ENCODE data around the gene RBFOX2. TPM values are rescaled to one million over a fixed set of nuclear protein-coding genes. Genes with fewer than 3 reads are reported as not detected.

Gene RBFOX2
- total RNA-seq, 2 experiments from 2014 or later, result 54.3 to 78.7 TPM

DNA sequence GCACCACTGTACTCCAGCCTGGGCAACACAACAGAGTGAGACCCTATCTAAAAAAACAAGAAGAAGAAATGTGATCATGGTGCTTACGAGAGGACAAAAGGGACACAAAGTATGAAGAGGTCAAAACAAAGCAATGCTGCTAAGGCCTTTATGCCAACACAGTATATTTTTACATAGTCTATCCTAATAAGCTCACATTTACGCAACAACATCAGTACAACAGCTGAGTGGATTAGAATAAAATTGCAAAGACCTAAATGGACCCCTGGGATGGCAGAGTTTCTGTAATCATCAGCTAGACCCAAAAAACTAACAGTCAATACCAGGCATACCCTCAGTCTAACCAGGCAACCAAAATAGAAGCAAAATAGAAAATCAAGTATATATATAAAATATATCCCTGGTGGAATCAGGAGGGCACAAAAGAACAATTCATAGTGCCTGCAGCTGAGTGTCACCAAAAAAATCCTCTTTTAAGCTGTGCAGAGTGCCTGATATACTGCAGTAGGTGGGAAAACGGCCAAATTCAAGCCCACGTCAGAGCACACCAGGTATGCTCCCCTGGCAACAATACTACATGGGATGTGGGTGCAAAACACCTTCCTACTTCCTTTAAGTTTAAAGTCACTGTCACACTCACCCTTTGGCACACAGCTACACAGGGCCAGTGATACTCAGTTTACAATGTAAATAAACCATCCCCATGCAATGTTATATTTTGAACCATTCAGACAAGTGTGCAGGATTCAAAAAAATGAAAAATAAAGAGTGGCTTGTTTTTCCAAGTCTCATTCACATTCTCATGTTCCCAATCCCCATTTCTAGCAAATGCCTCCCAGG is 57.8 kb downstream of the RBFOX2 start:
- no peak for DNase-seq (ENCODE audit: low spot score)
- H2AFZ ChIP-seq (ENCODE audit: low read length), result no peak overlapping the region
- ChIA-PET POLR2A (no interaction called here), CTCF (ENCODE audit: unreplicated experiment) (interaction anchor here (0.7 kb wide), 1 partner anchor 9 kb away, joined by 6 read pairs; no protein-coding TSS in a partner anchor)
- no peak overlapping the region for H3K27ac ChIP-seq (ENCODE audit: low read depth, low read length, poor library complexity, severe bottlenecking)
- no peaks in the 10 kb centered on the region for H3K9me2 ChIP-seq (ENCODE audit: insufficient read depth, low read length)
- H3K4me3 ChIP-seq (ENCODE audit: low read depth, low read length, poor library complexity, severe bottlenecking), result no peak overlapping the region
- 0 out of 2 replicates have a peak, but pooled peaks cover 9% of the 10 kb centered on the region for H3K36me3 ChIP-seq (ENCODE audit: insufficient read depth, low read length)
- intact Hi-C loops (cut with micrococcal nuclease; ENCODE audit: unreplicated experiment), result no loop called here
- TF ChIP-seq, protein P1, sequence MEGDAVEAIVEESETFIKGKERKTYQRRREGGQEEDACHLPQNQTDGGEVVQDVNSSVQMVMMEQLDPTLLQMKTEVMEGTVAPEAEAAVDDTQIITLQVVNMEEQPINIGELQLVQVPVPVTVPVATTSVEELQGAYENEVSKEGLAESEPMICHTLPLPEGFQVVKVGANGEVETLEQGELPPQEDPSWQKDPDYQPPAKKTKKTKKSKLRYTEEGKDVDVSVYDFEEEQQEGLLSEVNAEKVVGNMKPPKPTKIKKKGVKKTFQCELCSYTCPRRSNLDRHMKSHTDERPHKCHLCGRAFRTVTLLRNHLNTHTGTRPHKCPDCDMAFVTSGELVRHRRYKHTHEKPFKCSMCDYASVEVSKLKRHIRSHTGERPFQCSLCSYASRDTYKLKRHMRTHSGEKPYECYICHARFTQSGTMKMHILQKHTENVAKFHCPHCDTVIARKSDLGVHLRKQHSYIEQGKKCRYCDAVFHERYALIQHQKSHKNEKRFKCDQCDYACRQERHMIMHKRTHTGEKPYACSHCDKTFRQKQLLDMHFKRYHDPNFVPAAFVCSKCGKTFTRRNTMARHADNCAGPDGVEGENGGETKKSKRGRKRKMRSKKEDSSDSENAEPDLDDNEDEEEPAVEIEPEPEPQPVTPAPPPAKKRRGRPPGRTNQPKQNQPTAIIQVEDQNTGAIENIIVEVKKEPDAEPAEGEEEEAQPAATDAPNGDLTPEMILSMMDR (conservative IDR thresholded peaks at IDR 0.05; ENCODE audit: low read length), result no peak
- TF ChIP-seq EZH2phosphoT487 (IDR thresholded peaks at IDR 0.05; ENCODE audit: borderline replicate concordance, low read depth, low read length), result no peak
- peaks cover 13% of the 10 kb centered on the region for H3K4me1 ChIP-seq (ENCODE audit: insufficient read depth, low read length, poor library complexity, severe bottlenecking)
- H3K79me2 ChIP-seq (ENCODE audit: insufficient read depth, low read depth, low read length), result peaks cover 7% of the 10 kb centered on the region; the same call in 1 of the 2 replicates
- H3K9me3 ChIP-seq (ENCODE audit: low read length), result no peaks in the 10 kb centered on the region
- no peak overlapping the region for H3K4me2 ChIP-seq (ENCODE audit: low read length)
- no peaks in the 10 kb centered on the region for H4K20me1 ChIP-seq (ENCODE audit: insufficient read depth, low read length)
- BruUV-seq (replicated peaks), result no TSS peak

DNA sequence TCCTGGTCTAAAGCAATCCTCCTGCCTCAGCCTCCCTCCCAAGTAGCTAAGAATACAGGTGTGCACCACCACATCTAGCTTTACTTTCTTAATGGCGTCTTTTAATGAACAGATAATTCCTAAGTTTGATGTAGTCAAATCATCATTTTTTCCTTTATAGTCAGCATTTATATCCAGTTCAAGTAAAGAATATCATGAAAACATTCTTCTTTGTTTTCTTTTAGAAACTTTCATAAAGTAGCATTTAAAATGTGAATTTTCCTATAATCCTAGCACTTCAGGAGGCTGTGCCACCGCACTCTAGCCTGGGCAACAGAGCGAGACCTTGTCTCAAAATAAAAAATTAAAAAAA is 61.6 kb downstream of the RBFOX2 start:
- 0 out of 2 replicates have a peak, but pooled peaks cover 9% of the 10 kb centered on the region for H3K36me3 ChIP-seq (ENCODE audit: insufficient read depth, low read length)
- no peak overlapping the region for H3K4me3 ChIP-seq (ENCODE audit: low read depth, low read length, poor library complexity, severe bottlenecking)
- DNase-seq (ENCODE audit: low spot score), result no peak
- POLR2A ChIA-PET, result interaction anchor here (0.6 to 1.1 kb wide), 4 partner anchors 8 to 210 kb away, joined by 3 to 5 read pairs (median 3); no protein-coding TSS in a partner anchor
- CTCF ChIA-PET (ENCODE audit: unreplicated experiment), result no interaction called here
- no peak overlapping the region for H3K4me2 ChIP-seq (ENCODE audit: low read length)
- H2AFZ ChIP-seq (ENCODE audit: low read length), result no peak overlapping the region
- H3K9me2 ChIP-seq (ENCODE audit: insufficient read depth, low read length), result no peaks in the 10 kb centered on the region
- intact Hi-C loops (cut with micrococcal nuclease; ENCODE audit: unreplicated experiment), result no loop called here
- no peak for TF ChIP-seq EZH2phosphoT487 (IDR thresholded peaks at IDR 0.05; ENCODE audit: borderline replicate concordance, low read depth, low read length)
- TF ChIP-seq, protein P1 (conservative IDR thresholded peaks at IDR 0.05; ENCODE audit: low read length), result no peak
- peaks cover 9% of the 10 kb centered on the region; the same call in 1 of the 2 replicates for H3K79me2 ChIP-seq (ENCODE audit: insufficient read depth, low read depth, low read length)
- no peaks in the 10 kb centered on the region for H3K9me3 ChIP-seq (ENCODE audit: low read length)
- no TSS peak for BruUV-seq (replicated peaks)
- H3K4me1 ChIP-seq (ENCODE audit: insufficient read depth, low read length, poor library complexity, severe bottlenecking), result peaks cover 9% of the 10 kb centered on the region
- H3K27ac ChIP-seq (ENCODE audit: low read depth, low read length, poor library complexity, severe bottlenecking), result no peak overlapping the region
- no peaks in the 10 kb centered on the region for H4K20me1 ChIP-seq (ENCODE audit: insufficient read depth, low read length)

Measured in OCI-LY7 (cell line).